SU-DHL-6 (cell line): Measurements from ENCODE around the gene MCOLN2.

ENCODE experiments used
- EZH2phosphoT487 ChIP-seq: fragments of 200-600 bp; sonication (generic), shearing (Covaris generic); conservative IDR thresholded peaks from 2 replicates; pipeline ENCODE4 v1.6.1; 2018; ENCODE audit warnings: mild to moderate bottlenecking, antibody characterized with exemption, low read length, moderate library complexity, mixed read lengths
- TF ChIP-seq, protein P1 (sequence below): fragments of 200-600 bp; sonication (generic); IDR thresholded peaks from one replicate; pipeline ENCODE4 v1.5.1; 2017; ENCODE audit warnings: antibody characterized with exemption, mild to moderate bottlenecking, low read length, moderate library complexity; ENCODE audit not compliant: insufficient read depth, poor library complexity, severe bottlenecking

DNA sequence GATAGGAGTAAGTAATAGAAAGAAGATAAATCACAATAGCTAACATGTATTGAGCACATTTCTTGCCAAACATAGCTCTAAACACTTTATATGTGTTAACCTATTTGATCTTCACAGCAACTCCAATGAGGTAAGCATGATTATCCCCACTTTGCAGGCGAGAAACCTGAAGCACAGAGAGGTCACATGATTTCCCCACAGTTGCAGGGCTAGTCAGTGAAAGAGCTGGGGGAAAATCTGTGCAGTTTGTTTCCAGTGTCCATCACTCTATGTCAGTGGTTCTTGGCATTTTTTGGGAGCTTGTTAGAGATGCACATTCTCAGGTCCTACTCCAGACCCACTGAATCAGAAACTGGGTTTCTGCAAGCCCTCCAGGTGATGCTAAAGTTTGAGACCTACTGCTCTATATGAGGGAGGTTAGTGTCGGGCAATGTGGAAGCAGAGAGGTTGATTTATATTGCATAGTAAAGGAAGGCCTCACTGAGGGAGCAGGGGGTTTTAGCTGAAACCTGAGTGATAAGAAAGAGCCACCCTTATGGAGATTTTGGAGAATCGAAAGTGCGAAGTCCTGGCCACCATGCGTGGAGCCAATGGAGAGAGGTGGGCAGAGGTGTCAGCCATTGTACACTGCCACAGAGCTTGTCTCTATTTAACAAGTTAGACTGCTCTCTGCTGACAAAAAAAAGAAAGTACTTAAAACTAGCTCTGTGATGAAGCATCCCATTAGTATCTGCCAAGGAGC is 30.5 kb upstream of the MCOLN2 start:
- TF ChIP-seq EZH2phosphoT487, result no peak
- TF ChIP-seq, protein P1, sequence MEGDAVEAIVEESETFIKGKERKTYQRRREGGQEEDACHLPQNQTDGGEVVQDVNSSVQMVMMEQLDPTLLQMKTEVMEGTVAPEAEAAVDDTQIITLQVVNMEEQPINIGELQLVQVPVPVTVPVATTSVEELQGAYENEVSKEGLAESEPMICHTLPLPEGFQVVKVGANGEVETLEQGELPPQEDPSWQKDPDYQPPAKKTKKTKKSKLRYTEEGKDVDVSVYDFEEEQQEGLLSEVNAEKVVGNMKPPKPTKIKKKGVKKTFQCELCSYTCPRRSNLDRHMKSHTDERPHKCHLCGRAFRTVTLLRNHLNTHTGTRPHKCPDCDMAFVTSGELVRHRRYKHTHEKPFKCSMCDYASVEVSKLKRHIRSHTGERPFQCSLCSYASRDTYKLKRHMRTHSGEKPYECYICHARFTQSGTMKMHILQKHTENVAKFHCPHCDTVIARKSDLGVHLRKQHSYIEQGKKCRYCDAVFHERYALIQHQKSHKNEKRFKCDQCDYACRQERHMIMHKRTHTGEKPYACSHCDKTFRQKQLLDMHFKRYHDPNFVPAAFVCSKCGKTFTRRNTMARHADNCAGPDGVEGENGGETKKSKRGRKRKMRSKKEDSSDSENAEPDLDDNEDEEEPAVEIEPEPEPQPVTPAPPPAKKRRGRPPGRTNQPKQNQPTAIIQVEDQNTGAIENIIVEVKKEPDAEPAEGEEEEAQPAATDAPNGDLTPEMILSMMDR, result no peak
